Right ventricle myocardium superior (tissue), 1 donor: Measurements from ENCODE around the gene PTPDC1. TPM values are rescaled to one million over a fixed set of nuclear protein-coding genes. Genes with fewer than 3 reads are reported as not detected.

Source experiments
- total RNA-seq: library from RNA; stranded (reverse); fragmentation: NEBNext Ultra II Directional; extraction: Animal tissue kit (Norgen Biotek cat#: 25700); gene quantifications from one replicate; pipeline ENCODE4 v1.2.1, GENCODE V29; 2021
- donor health status: DM: no; HTN: yes; CAD: no; lungs with severe emphysema.

The PTPDC1 gene
- total RNA-seq, 1 donor from 2014 or later: 8.4 TPM

Other genes starting within 250 kb of the PTPDC1 start
- gene BARX1, start 129.1 kb upstream of the PTPDC1 start, total RNA-seq: not detected
- gene ZNF169, start 174.8 kb downstream of the PTPDC1 start, total RNA-seq: 1.7 TPM
- not detected for gene NUTM2F, start 244.2 kb downstream of the PTPDC1 start, total RNA-seq